COLO668 (cell line): ENCODE results near the gene BCAR3.

ENCODE experiments used
- DNase-seq: peaks from one replicate; lab custom pipeline; 2025; ENCODE audit not compliant: unreplicated experiment; lab: John Stamatoyannopoulos, UW

The BCAR3 gene

DNA sequence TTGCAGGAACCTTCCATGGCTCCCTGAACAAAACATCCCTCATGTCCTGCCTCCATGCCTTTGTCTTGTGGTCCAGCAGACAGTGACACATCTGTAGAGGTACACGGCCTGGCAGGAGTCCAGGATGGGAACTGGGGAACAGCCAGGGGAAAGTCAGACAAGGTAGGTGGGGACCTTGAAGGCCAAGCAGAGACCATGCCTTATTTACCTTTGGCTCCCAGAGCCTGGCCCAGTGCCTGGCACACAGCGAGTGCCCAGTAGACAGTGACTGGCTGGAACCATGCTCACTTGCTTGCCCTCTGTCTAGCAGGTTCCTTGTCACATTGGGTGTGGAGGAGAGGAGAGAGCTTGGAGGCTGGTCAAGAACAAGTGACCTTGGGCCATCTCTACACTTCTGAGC, 81.0 kb downstream of the BCAR3 start:
- peak; percentile 31 for DNase-seq

DNA sequence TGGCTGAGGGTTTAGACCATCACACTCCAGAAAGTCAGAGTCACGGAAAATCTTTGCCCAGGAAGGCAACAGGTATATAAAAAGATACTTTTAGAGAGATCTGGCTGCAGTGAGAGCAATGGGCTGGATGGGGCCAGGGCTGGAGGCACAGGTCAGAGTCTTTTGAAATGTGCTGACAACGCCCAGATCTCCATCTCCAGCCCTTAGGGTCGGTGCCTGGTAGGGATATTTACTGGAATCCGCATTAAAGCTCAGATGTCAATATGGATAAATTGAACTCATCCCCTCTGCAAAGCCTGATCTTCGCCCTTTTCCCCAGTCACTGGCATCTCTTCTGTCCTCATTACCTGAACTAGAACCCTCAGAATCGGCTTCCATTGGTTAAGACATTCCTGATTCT, 82.2 kb downstream of the BCAR3 start:
- DNase-seq = no peak

DNA sequence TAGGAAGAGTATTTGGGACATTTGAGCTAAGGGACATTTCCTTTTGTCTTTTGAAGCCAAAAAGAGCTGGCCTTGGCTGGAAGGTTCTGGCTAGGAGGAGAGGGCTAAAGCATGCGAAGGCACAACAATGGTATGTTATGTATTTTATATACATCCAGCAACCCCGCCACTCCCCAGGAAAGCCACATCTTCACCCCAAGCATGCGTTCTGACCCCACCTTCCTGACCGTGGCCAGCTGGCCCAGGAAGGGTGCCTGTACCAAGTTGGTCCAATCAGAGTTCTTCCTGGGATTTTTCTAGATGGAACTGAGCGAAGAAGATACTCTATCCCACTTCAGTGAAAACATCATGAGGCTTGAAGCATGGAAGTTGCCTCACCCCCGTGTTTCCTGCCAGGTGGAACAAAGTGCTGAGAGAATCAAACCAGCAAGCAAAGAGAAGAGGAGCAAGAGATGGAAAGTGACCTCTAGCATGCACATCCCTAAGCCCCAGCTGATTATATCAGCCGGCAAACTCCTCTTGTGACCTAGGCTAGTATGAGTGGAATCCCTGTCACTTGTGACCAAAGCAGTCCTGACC, 82.7 kb downstream of the BCAR3 start:
- DNase-seq = no peak

DNA sequence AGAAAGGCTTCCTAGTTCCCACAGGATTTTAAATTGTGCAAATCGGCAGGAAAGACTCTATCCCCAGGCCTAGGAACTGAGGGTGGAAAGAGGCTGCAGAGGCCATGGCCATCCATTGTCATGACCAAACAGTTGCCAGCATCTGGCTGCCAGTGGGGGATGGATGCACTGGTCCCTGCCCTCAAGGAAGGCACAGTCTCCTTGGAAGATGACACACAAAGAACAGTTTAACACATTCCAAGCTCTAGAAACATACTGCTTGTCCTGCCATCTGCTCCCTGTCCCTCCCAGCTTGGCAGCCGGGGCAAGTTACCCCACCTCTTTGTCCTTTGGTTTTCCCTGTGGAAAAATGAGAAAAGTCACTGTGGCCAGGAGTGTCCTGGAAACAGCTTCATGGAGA, 83.2 kb downstream of the BCAR3 start:
- no peak for DNase-seq

DNA sequence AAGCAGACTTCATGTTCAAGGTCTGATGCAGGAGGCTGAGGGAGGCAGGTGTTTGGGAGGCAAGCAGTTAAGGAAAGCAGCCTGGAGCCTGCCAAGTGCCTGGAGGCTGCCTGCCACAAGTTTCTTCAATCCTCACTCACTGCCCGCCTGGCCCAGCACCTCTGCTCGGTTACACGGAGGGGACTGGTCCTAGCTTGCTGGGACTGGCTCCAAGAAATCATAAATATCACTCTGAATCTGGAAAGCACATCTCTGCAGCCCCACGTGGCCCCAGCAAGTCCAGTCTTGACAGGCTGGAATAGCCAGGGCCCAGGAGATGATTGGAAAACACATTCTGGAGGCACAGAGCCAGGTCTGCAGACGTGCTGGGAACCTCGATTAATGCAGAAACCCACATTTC, 83.9 kb downstream of the BCAR3 start:
- DNase-seq = no peak

DNA sequence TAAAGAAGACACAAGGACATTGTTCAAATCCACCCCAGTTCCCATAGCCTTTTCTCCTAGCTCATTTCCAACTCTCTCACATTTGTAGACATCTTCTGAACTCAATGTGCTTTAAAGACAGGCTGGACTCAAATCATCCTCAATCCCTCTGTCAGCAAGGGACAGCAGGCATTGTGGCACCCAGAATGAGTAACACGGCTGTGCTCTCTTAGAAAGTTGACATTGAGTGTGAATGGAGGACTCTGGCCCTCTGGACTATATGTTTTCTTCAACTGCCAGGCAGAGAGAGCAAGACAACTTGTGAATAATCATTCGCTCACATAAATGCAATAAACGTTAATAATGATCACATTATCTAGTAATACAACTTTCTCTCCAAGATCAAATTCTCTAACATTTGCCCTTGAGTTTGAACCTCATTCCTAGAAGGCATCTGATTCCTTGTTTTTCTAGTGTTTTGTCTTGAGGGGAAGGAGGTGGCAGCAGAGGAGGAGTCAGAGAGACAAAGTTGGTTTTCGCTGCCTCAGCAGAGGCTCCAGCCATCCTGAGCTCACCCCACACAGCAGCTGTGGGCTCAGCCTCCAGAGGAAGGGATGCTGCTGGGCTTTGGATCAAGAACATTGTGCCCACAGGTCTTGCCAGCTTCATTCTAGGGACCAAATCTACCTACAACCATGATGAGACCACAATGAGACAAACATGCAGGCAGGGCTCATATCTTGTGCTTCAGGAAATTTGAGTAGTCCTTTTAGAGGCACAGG, 85.1 kb downstream of the BCAR3 start:
- no peak for DNase-seq

DNA sequence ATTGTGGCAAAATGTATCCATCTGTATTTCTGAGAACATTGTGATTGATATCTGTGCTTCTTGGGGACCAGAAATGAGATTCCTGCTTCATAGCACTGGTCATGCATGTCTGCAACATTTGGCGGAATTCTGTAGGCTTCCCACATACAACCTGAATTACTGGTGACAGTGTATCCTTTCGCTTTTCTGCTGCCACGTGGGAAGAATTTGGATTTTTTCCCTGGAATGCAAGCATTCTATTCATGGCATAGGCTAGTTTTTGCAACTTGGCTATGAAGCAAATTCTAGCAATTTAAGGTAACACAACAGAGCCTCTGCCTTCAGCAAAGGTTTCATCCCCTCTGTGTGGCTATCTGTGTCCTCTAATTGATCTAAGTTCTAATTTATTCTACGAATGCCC, 85.9 kb downstream of the BCAR3 start:
- DNase-seq = no peak

DNA sequence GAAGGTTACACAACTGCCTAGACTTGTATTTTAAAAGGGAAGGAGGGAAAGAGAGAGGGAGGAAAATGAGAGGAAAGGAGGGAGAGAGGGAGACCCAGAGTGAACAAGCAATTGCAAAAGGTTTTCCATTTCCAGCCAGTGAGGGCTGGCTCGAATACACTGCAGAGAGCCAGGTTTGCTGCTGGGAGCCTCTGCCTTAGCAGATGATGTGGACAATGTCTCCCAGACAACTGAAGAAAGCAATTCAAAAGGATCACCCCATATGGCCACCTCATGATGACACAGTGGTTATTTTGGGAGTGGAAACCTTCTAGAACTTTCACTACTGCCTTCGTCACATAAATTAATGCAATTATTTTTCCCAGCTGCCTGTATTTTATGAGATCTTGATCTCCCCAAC, 86.4 kb downstream of the BCAR3 start:
- DNase-seq = no peak

DNA sequence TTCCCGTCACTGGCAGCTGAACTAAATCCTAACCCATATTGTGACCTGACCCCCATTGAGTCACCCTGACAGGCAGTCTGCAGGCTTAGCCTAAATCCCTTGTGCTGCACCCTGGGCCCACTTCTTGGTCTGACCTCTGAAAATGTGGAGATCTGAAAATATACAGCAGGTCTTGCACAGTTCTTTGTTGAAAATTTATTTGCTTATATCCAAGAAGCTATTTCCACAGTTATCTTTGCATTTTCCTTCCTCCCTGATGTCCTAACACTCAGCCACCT, 87.1 kb downstream of the BCAR3 start:
- DNase-seq = no peak

DNA sequence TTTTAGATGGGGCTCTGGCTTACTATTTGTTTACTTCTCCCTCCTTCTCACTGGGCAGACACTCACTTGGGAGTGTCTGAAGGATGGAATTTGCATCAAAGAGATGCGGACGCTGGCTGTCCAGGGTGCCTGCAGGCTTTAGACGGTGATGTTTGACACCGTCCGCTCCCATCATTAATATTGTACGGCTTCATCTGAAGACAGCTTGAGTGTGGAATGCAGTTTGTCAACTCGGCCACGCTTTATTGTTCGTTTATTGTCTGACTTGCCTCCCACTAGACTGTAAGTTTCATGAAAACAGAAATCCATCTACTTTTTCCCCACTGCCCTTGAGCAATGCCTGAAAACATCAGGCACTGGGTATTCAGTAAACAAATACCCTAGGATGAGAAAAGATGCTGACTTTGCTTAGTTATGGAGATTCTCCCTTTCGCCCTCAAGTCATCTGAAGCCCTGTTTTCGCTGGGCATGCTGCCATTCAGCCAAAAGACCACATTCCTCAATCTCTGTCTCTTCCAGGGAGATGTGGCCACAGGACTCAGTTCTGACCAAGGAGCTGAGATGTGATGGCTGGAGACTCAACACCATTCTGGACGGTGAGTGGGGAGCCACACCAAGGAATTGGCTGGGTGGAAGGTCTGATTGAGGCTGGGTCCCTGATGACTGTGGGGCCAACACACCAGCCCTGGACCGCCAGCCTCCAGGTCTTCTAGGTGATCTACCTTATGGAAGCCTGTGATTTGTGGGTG, 87.6 kb downstream of the BCAR3 start:
- DNase-seq = no peak

DNA sequence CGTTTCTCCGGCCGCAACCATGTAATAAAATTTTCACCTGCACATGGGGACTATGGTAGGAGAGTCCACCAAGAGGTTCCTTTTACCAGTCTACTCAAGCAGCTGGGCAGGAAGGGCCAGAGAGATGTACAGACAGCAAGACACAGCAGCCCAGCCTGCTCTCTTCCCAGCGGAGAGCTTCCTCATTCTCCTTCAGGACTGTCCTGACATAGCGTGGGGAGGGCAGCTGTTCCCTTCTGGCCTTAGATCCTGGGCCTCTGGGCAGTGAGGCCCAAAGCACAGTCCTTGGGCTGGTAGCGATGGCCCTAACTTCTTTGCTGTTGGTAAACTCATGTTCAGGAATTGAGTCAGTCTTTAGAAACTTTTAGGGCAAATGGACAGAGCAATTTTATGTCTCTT, 89.1 kb downstream of the BCAR3 start:
- no peak for DNase-seq

DNA sequence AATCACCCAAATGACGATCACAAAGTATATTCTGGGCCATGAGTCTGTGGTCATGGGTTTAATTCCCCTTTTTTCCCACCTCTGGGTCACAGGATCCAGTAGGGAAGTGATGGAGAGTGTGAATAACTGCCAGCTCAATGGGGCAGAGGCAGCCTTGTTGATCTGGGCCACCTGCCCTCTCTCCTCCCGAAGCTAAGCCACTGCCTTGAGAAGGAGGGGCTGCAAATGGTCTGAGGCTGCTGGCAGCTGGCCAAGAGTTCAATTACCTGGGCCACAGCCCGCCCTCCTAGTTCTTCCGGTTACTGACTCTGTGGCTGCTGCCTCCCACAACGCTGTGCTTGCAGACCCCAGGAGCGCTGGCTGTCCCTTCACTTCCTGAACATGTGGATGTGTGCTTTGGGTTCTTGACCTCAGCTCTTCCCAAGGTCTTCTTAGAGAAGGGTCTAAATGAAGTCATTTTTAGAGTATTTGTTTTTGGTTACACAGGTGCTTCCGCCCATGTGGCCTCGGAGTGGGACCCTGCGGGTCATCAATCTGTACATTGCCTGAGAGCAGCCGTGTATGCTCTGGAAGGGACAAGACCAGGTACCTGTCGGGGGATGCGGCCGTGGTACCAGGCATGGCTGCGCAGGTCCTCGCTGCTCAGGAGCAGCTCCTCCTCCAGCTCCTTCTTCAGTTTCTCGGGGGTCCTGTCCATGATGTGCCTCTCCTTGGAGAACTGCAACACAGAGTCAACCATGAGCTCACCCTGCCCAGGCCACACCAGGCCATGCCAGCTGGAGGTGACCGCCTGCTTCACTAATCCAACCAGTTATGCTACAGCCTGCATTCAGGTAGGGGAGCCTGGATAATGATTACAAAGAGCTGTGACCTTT, 89.7 kb downstream of the BCAR3 start:
- peak; percentile 99 for DNase-seq

DNA sequence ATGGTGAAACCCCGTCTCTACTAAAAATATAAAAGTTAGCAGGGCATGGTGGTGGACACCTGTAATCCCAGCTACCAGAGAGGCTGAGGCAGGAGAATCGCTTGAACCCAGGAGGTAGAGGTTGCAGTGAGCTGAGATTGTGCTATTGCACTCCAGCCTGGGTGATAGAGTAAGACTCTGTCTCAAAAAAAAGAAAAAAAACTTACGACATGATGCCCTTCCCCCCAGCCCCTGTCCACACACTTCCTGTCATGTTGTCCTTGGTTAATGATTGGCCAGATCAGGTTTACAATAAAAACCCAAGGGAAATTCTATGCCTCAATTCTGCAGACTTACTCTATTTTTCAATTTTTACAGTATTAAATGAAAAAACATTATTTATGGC, 90.4 kb downstream of the BCAR3 start:
- DNase-seq = peak; percentile 70

DNA sequence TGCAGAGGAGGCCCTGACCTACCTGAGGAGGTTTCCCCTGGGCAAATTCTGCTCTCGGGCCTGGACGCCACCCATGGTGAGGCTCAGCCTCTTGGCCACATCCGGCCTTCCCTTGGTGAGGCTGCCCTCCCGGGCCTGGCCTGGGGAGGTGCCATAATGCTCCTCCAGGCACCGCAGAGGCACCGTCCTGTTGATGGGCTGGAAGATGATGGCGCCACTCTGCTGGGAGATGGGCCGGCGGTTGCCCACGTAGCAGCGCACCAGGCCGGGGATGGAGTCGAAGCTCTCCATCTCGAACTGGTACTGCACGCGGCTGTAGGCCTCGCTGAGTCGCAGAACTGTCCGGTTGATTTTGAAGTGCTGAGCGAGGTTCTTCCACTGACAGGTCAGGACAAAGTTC, 92.7 kb downstream of the BCAR3 start:
- no peak for DNase-seq

DNA sequence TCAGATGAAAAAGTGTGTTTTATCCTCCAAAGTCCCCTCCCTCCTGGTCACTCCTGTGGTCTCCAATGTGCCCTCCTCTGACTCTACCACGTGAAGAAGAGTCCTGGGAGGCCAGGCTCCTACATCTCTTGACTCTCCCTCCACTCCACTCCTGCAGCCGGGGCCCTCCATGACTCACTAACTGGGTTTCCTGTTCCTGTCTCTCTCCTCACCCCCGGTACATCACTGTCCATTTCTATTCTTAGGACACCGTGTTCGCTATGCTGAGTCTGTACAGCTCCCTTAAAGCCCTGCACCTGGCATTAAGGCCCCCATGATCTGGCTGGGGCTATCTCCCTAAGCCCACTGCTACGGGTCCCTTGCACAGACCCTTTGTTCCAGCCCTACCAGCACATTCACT, 93.4 kb downstream of the BCAR3 start:
- DNase-seq = no peak

DNA sequence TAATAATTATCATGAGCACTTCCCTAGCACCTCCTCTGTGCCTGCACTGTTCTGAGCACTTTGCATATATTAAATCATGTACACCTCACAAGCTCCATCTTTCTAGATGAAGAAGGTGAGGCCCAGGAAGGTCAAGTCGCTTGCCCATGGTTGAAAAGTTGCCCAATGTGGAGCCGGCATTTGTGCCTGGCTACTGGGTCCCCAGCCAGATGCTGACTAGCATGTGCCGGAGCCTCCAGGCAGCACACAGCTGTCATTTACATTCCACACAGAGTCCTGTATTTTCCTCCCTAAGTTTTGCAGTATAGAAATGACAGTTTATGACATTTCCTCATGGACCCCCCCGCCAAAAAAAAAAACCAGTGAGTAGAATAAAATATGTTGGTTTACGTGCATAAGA, 94.3 kb downstream of the BCAR3 start:
- no peak for DNase-seq

DNA sequence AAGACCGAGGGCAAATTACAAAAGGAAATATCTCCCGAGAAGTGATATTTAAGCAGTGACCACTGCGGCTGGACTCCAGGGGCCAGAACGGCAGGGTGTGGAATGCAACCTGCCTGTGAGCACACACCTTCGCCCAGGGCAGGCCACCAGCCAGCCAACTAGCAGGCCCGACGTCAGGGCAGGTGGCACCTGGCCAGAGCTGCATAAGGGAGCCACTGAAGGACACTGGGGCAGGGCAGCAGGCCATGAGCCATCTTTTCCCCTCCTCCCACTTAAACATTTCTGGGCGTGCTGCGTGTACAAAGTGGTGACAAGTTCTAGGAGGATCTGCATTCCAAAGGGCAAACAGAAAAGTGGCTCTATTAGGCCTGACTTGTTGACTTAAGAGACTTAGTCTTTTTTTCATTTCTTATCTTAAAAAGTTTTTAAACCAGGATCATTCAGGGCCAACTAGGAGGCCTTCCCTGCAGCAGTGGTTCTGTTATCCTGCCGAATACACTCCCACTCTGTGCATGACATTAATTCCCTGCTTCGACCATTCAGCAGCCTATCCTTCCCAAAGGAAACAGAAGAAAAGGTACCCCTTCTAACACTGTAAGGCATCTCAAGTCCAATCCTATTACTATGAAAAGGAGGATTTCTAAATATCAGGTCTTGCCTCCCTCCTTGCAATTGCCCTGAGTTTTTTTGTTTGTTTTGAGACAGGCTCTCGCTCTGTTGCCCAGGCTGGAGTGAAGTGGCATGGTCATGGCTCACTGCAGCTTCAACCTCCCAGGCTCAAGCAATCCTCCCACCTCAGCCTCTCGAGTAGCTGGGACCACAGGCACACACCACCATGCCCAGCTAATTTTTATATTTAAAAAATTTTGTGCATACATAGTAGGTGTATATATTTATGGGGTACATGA, 96.3 kb downstream of the BCAR3 start:
- peak; percentile 71 for DNase-seq

DNA sequence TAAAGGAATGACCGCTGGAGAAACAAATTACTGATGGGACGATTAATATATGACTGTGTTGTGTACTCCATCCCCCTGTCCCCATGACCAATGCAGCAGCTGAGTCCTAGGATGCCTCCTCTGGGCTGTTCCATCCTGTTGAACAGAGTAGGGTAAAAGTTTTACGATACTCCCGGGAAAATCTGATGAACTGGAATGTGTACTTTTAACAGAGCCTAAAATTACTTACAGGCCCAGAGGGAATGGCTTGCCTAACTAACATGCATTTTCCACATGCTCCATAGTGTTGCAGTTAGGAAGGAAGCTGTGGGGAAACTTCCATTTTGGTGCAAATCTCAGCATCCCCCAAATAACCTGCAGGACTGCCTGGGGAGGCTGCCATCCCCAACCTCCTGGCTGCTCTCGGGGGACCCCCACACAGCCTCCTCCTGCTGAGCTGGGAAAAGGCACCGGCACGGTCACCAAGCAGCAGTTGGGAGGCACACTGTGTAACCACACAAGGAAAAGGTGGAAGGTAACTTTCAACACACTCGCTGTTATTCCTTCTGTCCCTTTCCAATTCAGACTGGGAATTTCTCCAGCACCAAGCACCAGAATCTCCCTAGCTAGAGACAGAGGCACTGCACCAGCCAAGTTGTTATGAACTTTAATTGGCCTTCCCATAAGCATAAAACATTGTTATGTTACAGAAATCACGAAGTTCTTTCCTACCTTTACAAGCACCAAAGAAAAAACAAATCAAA, 97.2 kb downstream of the BCAR3 start:
- no peak for DNase-seq

DNA sequence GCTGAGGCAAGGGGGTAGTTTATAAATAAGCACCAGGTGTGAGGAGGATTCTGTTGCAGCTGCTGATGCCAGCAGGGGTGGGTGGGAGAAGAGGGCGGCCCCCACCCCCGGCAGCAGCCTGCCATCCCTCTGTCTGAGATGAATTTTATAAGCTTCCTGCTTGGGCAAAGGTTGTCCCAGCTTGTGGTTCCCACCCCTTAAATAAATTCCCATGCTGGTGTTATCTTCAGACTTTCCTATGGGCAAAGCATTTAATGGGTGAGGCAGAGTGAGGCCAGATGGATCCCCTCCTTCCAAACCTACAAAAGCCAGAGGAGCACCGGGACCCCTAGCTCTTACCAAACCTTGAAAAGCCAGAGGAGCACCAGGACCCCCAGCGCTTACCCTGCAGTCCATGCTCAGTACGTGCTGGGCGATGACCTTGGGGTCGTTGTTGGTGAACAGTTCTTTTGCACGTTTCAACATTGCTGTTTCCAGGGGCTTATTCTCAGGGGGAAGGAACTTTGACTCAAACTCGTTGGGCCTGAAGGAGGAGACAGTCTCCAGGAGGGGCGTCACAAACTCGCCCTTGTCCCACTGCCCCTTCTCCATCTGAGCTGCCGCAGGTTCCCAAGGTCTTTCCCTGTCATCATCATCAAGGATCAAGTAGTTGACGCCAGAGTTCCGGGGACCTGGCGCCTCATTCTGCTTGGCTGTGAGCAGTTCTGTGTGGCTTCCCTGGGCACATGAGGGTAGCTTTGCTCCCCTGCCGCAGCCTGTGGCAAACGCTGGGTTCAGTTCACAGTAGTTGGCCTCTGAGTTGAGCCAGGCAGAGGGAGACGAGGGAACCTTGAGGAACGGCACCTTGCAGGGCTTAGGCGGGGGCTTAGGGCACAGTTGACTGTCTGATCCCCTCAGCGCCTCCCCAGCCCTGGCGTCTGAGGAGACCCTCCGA, 99.5 kb downstream of the BCAR3 start:
- peak; percentile 44 for DNase-seq
